Measurements from ENCODE around the gene ATP9A.

Gene ATP9A

DNA sequence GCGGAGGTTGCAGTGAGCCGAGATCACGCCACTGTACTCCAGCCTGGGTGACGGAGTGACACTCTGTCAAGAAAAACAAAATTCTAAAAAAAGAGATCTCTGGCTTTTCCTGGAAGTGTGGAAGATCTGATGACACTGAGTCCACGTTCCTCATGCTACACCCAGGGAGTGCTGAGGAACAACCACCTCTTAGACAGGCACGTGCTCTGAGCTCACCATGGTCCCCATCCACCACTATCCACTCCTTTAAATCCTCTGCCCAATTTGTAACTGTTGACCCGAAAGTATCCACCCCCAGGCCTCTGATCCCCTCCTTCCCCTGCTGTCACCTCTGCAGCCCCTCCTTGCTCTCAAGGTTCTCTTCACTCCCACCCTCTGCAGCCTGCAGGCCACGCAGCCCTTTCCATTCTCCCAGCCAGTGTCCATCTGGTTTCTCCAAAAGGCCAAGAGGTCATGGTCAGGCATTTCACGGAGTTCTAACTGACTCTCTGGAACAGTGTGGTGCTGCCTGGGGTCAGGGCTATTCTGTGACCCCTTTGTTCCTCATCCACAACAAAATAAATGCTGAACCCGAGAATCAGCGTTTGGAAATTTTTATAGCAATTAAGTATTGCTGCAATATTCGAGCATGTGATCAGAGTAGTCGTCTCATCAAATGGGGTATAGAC, 88.8 kb downstream of the ATP9A start:
- H3K9ac ChIP-seq, result no peak overlapping the region
- H3K36me3 ChIP-seq, result peaks cover 0 to 11% (median 0%) of the 10 kb centered on the region in 11 experiments; a peak in 5 of 22 replicates
- H4K20me1 ChIP-seq, result no peaks in the 10 kb centered on the region
- H3K4me2 ChIP-seq, result no peak overlapping the region
- no peak overlapping the region for H3K27ac ChIP-seq
- no peak for TF ChIP-seq Cebpa-rat (IDR thresholded peaks at IDR 0.05)
- no peaks in the 10 kb centered on the region for H3K4me1 ChIP-seq
- H3K4me3 ChIP-seq, result no peak overlapping the region
- no peaks in the 10 kb centered on the region for H3K27me3 ChIP-seq
- H3K9me3 ChIP-seq (replicated peaks in 1 of 11), result no peaks in the 10 kb centered on the region

DNA sequence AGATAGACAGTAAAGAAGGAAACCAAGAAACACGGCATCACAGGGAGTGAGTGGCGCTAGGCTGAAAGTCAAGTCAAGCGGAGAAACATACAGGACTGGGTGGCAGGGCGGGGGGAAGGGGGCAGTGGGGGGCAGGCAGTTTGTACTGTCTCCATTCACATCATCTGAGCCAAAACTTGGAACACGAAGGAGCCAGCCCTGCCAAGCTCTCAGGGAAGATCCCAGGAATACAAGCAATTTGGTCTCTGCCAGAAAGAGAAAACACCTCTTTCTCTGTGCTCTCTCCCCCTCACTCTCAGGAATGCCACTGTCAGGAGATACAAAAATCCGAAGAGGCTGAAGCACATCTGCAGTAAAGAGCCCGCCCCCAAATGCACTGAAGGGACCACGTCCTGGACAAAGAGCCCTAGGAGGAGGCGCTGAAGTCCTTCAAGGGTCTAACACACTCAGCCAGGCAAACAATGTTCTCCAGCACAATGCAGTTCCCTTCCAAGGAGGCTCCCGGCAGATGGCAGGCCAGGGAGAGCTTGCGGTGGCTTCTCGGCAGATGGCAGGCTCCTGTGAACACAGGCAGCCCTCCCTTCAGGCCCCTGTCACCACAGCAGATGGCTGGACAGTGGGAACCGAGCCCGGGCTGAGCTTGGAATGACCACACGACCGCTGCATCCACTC, 90.0 kb downstream of the ATP9A start:
- H3K27me3 ChIP-seq, result no peaks in the 10 kb centered on the region
- no peaks in the 10 kb centered on the region for H4K20me1 ChIP-seq
- no peak overlapping the region for H3K27ac ChIP-seq
- no peak for TF ChIP-seq Cebpa-rat (IDR thresholded peaks at IDR 0.05)
- no peaks in the 10 kb centered on the region for H3K9me3 ChIP-seq (replicated peaks in 1 of 11)
- no peak overlapping the region for H3K4me3 ChIP-seq
- no peak overlapping the region for H3K9ac ChIP-seq
- H3K4me2 ChIP-seq, result no peak overlapping the region
- H3K4me1 ChIP-seq, result no peaks in the 10 kb centered on the region
- peaks cover 0 to 23% (median 7%) of the 10 kb centered on the region in 11 experiments; a peak in 7 of 22 replicates for H3K36me3 ChIP-seq

DNA sequence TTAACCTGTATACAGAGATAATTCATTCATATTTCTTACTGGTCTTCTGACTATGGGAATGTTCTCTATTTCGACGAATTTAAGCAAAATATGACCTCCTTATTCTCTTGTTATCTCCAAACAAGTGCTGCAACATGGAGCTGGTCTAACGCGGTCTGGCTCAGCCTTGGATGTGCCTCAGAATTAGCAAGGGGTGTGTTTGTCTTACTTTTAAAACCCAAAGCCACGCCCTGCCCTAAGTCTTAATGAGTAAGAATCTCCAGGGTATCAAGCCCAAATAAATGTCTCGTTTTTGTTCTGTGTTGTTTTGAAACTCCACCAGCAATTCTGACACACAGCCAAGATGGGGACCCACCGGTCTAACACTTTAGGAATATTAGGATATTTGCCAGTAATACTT, 99.2 kb downstream of the ATP9A start:
- Histone ChIP-seq H3K4me2 (no peak overlapping the region), H3K36me3 (peaks cover 0 to 25% (median 8%) of the 10 kb centered on the region in 11 experiments; a peak in 6 of 22 replicates)

DNA sequence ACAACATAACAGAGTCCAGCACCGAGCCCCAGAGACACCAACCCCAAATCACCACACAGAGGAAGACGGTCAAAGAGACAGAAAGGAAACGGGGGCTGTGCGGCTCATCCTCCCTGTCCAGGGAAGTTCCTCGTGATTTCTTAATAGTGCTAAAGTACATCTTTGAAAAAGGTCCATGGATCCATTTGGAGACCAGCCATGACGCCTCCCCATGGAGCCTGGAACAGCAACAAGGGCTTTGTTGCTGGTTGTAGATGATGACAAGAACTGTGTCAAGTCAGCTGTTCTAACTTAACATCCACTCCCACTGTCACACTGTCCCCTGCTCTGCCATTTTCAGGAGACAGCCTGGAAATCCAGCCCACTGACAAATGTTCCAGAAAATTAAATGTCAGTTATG, 99.7 kb downstream of the ATP9A start:
- H3K36me3 ChIP-seq, result peaks cover 0 to 25% (median 4%) of the 10 kb centered on the region in 11 experiments; a peak in 6 of 22 replicates
- H3K27me3 ChIP-seq, result no peaks in the 10 kb centered on the region
- H3K4me1 ChIP-seq, result peaks cover 0 to 5% (median 0%) of the 10 kb centered on the region in 10 experiments; a peak in 1 of 20 replicates
- H3K9ac ChIP-seq, result no peak overlapping the region
- no peak overlapping the region for H3K27ac ChIP-seq
- TF ChIP-seq Cebpa-rat (IDR thresholded peaks at IDR 0.05), result no peak
- no peaks in the 10 kb centered on the region for H4K20me1 ChIP-seq
- no peak overlapping the region for H3K4me3 ChIP-seq
- H3K4me2 ChIP-seq, result no peak overlapping the region; a peak in 1 of 22 replicates
- no peaks in the 10 kb centered on the region for H3K9me3 ChIP-seq (replicated peaks in 1 of 11)

More for the DNA sequence above, 99.2 kb downstream of the ATP9A start:
- Histone ChIP-seq H3K9me3 (replicated peaks in 1 of 11) (no peaks in the 10 kb centered on the region), H4K20me1 (no peaks in the 10 kb centered on the region), H3K27me3 (no peaks in the 10 kb centered on the region), H3K27ac (no peak overlapping the region), H3K4me1 (peaks cover 0 to 5% (median 0%) of the 10 kb centered on the region in 10 experiments; a peak in 1 of 20 replicates), H3K9ac (no peak overlapping the region), H3K4me3 (no peak overlapping the region)
- no peak for TF ChIP-seq Cebpa-rat (IDR thresholded peaks at IDR 0.05)

DNA sequence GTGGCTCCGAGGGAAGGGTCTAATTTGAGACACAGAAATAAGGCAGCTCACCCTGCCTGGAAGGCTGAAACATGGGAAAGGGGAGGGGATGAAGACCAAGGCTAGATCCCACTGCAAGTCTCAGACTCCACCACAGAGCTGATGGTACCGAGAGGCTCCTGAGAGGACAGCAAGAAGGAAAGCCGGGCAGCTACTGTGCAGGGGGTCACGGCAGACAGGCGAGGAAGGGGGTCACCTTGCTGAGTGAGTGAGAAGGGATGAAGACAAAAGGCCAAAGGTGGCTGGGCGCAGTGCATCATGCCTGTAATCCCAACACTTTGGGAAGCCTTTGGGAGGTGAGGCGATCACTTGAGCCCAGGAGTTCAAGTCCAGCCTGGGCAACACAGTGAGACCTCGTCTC, 100.7 kb downstream of the ATP9A start:
- no peak overlapping the region for H3K4me3 ChIP-seq
- H3K27me3 ChIP-seq, result no peaks in the 10 kb centered on the region
- H3K27ac ChIP-seq, result no peak overlapping the region
- no peak overlapping the region for H3K4me2 ChIP-seq
- H4K20me1 ChIP-seq, result no peaks in the 10 kb centered on the region
- TF ChIP-seq Cebpa-rat (IDR thresholded peaks at IDR 0.05), result no peak
- peaks cover 0 to 11% (median 0%) of the 10 kb centered on the region in 10 experiments; a peak in 5 of 20 replicates for H3K4me1 ChIP-seq
- no peaks in the 10 kb centered on the region for H3K9me3 ChIP-seq (replicated peaks in 1 of 11)
- H3K36me3 ChIP-seq, result peaks cover 0 to 25% (median 0%) of the 10 kb centered on the region in 11 experiments; a peak in 6 of 22 replicates
- no peak overlapping the region for H3K9ac ChIP-seq

DNA sequence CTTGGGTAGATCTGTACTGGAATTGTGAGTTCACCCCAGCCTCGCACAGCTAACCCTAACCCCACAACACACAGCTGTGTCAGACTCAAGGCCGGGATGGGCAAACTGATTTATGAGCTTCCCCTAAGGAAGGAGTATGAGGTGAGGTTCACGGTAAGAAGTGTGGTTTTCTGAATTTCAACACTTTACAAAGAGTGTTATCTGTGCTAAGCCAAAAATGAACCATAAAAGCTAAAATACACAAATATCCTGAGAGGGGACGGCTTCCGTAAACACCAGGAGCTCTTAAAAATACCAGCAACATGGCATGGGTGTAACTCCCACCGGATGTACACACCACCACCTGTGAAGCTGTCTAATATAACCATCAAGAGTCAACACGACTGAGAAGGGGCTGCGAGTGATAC, 101.2 kb downstream of the ATP9A start:
- H3K9me3 ChIP-seq (replicated peaks in 1 of 11), result no peaks in the 10 kb centered on the region
- H3K27ac ChIP-seq, result no peak overlapping the region
- no peak overlapping the region for H3K4me2 ChIP-seq
- peaks cover 0 to 16% (median 2%) of the 10 kb centered on the region in 10 experiments; a peak in 8 of 20 replicates for H3K4me1 ChIP-seq
- H3K4me3 ChIP-seq, result no peak overlapping the region
- no peak overlapping the region for H3K9ac ChIP-seq
- H3K36me3 ChIP-seq, result peaks cover 0 to 25% (median 0%) of the 10 kb centered on the region in 11 experiments; a peak in 6 of 22 replicates
- no peak for TF ChIP-seq Cebpa-rat (IDR thresholded peaks at IDR 0.05)
- no peaks in the 10 kb centered on the region for H3K27me3 ChIP-seq
- H4K20me1 ChIP-seq, result no peaks in the 10 kb centered on the region

DNA sequence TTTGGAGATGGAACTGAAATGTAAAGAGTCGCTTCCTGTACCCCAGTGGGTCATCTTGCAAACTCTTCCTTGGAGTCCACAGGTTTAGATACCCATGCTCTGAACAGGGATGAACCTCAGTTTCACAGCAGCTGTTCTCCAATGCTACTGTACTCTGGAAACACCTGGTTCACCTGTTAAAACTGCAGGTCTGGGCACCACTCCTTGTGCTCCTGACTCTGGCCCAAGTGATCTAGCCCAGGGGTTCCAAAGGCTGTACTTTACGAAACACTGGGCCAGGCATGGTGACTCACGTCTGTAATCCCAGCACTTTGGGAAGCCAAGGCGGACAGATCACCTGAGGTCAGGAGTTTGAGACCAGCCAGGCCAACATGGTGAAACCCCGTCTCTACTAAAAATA, 102.1 kb downstream of the ATP9A start:
- TF ChIP-seq Cebpa-rat (IDR thresholded peaks at IDR 0.05), result no peak
- Histone ChIP-seq H3K27me3 (no peaks in the 10 kb centered on the region), H3K9ac (no peak overlapping the region), H3K4me3 (no peak overlapping the region), H3K36me3 (peaks cover 0 to 25% (median 0%) of the 10 kb centered on the region in 11 experiments; a peak in 6 of 22 replicates), H3K4me2 (no peak overlapping the region), H3K27ac (no peak overlapping the region), H4K20me1 (no peaks in the 10 kb centered on the region), H3K9me3 (replicated peaks in 1 of 11) (no peaks in the 10 kb centered on the region), H3K4me1 (peaks cover 0 to 22% (median 4%) of the 10 kb centered on the region in 10 experiments; a peak in 9 of 20 replicates)

DNA sequence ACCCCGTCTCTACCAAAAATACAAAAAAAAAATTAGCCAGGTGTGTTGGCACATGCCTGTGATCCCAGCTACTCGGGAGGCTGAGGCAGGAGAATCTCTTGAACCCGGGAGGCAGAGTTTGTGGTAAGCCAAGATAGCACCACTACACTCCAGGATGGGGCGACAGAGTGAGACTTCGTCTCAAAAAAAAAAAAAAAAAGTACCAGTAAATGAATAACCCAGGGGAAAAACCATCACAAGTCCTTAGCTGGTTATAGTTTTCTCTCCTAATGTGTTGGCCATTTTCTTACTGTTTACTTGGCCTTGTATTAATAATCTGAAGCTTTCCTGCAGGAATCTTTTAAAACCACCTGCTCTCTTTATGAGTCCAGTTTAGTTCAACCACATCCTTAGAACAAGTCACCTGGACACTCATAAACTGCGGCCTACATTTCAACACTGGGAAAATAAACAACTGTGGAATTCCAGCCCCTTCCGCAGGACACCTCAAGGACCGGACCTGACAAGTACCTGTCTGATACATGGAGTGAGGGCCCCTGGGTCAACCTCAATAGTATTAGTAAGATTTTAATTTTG, 102.6 kb downstream of the ATP9A start:
- no peaks in the 10 kb centered on the region for H3K27me3 ChIP-seq
- H3K9me3 ChIP-seq (replicated peaks in 1 of 11), result no peaks in the 10 kb centered on the region
- H3K4me1 ChIP-seq, result peaks cover 0 to 22% (median 4%) of the 10 kb centered on the region in 10 experiments; a peak in 9 of 20 replicates
- no peaks in the 10 kb centered on the region for H4K20me1 ChIP-seq
- no peak overlapping the region for H3K9ac ChIP-seq
- H3K4me2 ChIP-seq, result no peak overlapping the region
- no peak for TF ChIP-seq Cebpa-rat (IDR thresholded peaks at IDR 0.05)
- H3K4me3 ChIP-seq, result no peak overlapping the region
- no peak overlapping the region for H3K27ac ChIP-seq
- H3K36me3 ChIP-seq, result peaks cover 0 to 25% (median 0%) of the 10 kb centered on the region in 11 experiments; a peak in 6 of 22 replicates

DNA sequence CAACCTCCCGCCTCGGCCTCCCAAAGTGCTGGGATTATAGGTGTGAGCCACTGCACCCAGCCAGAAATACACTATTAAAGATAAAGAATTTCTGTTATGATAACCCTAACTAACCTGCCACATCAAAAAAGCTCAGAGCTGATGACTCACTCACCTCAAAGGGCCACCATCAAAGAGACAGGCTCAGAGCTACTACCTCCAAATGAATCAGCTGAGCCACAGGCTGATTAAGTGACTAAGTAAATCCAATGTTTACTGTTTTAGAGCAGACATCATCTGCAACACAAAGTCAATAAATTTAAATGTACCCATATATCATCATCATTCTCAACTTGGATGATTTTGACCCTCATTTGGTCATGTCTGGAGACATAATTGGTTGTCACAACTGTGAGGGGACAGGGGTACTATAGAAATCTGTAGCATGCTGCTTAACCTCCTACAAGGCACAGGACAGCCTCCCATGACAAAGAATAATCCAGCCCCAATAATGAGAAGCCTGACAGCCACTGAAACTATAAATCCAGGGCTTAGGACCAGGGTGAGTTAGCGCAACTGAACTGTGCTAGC, 106.5 kb downstream of the ATP9A start:
- no peaks in the 10 kb centered on the region; a peak in 2 of 22 replicates for H3K9me3 ChIP-seq (replicated peaks in 1 of 11)
- H3K27ac ChIP-seq, result no peak overlapping the region
- TF ChIP-seq Cebpa-rat (IDR thresholded peaks at IDR 0.05), result no peak
- H3K27me3 ChIP-seq, result no peaks in the 10 kb centered on the region
- H4K20me1 ChIP-seq, result no peaks in the 10 kb centered on the region
- peaks cover 0 to 7% (median 0%) of the 10 kb centered on the region in 11 experiments; a peak in 6 of 22 replicates for H3K36me3 ChIP-seq
- H3K4me2 ChIP-seq, result peak overlapping the region in 3 of 11 experiments; percentile 9 to 35 (median 33); a peak in 1 of 22 replicates
- no peak overlapping the region for H3K4me3 ChIP-seq
- no peak overlapping the region for H3K9ac ChIP-seq
- H3K4me1 ChIP-seq, result peaks cover 0 to 25% (median 10%) of the 10 kb centered on the region in 10 experiments; a peak in 12 of 20 replicates
